ENCODE results near the gene NKAIN2.
"Not testable (repeated sequence)": the region's sequence is repeated elsewhere in the genome, so short reads cannot be mapped to it uniquely, and the experiment has no call there.

Gene NKAIN2

DNA sequence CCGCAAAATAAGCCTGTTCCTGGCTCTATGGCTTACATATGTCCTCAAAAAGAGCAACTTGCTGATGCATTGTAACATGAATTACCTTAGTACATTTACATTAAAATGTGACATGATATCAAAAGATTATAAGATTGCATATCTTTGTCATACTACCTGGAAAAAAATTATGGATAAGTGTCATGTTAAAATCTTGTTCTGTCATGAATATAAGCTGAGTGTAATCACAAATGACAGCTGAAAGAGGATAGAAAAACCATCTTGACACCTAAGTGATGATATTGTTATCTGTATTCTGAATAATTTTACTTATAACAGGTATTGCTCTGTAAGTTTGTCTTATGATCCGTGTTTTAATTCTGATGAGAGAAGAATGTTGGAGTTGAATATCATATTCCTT lies 655.6 kb downstream of the NKAIN2 start:
- DNase-seq: no peak

DNA sequence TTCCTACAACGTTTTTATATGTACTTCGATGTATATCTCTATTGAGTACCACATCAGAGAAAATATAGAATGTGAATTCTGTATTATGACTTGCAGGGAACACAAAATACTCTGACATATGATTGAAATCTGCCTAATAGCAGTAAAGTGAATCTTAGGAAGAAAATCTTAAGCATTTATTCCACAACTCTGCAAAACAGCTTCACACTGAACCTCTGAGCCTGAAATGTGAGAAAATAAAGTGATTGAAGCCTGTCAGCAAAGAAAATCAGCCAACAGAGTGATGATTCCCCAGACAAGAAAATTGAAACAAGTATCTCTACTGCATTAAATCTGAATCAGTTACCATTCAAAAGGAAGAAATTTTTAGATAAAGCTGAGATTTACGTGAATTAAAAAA lies 659.1 kb downstream of the NKAIN2 start:
- no peak for DNase-seq

DNA sequence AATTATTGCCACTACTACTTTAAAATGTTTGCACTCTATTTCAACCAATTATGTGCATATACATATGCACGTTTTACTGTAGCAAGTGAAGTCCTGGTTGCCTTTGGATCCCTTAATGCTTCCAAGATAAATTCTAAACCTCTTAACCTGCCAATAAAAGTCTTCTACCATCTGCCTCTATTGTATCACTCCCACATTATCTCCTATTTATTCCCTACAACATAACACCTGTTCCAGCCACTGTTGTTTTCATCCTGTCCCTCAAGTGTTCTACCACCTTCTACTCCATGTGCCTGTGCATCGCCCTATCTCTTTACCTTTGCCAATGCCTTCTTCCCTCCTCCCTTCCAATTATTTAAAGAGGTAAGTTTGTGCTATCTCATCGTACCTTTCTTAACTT lies 659.6 kb downstream of the NKAIN2 start:
- peak; percentile 44 for DNase-seq

DNA sequence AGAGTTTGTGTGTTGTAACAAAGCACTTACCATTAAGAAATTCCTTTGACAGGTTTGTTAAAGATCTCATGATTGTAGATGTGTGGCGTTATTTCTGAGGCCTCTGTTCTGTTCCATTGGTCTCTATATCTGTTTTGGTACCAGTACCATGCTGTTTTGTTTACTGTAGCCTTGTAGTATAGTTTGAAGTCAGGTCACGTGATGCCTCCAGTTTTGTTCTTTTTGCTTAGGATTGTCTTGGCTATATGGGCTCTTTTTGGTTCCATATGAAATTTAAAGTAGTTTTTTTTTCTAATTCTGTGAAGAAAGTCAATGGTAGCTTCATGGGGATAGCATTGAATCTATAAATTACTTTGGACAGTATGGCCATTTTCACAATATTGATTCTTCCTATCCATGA lies 660.9 kb downstream of the NKAIN2 start:
- not testable (repeated sequence) for DNase-seq

DNA sequence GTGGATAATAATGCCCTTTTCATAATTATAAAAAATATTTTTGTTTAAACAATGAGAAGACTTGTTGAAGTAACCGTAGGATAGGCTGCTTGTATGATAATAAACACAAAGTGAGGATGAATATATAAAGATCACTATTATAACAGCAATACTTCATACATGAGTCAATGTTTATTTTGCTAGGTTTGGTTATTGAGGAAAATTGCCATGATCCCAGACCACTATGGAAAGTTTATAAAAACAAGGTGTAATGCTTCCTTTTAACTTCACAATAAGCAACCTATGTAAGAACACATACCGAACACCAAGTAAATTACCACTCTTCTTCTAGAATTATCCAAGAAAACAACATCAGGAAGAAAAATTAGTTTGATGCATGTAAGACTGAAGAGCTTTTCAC lies 663.3 kb downstream of the NKAIN2 start:
- DNase-seq: no peak

DNA sequence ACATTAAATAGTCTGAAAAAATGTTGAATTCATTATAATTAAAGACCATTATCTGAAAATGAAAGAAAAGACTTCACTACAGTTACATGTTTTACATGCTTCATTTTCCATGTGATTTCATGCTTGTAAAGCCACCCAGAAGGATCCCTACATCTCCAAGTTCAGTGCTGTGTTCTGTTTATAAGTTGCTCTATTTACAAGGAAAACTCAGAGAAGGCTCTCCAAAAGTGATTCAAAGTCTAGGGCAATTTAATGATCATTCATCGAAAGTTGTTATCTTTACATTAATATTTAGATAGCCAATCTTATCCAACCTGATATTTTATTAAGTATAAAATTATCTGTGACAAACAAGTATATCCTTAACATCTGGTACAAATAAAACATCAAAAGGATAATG lies 663.7 kb downstream of the NKAIN2 start:
- no peak for DNase-seq

DNA sequence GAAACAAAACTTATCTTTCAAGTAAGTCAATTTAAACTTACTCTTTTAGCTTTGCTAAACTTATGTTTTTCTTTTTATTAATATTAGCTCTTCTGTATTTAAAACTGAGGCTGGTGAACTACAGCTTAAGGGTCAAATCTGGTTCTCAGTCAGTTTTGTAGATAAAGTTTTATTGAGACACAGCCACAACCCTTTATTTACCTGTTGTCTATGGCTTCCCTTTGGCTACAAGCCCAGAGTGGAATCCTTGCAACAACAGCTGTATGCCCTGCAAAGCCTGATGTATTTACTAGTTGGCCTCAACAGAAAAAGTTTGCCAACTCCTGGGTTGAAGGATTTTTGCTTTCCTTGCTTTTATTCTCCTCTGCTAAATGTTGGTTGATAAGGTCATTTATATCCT lies 667.1 kb downstream of the NKAIN2 start:
- peak; percentile 70 for DNase-seq

DNA sequence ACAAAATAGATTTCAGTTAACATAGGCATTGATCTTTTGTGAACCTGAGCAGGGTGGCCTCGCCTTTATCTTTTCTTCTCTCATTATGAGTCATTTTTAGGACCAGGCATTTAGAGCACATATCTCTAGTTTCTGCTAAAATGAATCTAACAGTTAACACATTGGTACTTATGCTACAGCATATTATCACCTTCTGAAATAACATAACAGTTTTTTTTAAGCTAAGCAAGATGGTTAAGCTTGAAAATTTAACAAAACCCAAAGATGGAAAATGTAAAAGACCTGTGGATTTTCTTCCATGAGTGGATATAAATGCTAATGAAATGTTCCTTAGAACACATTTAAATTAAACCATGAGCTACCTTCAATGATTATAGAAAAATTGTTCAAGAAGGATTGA lies 671.5 kb downstream of the NKAIN2 start:
- no peak for DNase-seq

DNA sequence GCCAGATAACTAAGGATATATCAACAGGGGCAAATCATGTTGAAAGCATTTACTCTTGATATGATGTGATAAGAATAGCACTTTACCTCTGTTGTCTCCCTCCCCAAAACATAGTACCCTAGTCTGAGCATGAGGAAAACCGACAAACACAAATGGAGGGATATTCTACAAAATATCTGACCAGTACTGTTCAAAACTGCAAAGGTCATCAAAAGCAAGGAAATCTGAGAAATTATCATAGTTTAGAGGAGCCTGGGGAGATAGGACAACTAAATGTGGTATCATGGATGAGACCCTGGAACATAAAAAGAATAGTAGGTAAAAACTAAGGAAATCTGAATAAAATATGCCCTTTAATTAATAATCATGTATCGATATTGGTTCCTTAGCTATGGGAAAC lies 675.2 kb downstream of the NKAIN2 start:
- DNase-seq: no peak

DNA sequence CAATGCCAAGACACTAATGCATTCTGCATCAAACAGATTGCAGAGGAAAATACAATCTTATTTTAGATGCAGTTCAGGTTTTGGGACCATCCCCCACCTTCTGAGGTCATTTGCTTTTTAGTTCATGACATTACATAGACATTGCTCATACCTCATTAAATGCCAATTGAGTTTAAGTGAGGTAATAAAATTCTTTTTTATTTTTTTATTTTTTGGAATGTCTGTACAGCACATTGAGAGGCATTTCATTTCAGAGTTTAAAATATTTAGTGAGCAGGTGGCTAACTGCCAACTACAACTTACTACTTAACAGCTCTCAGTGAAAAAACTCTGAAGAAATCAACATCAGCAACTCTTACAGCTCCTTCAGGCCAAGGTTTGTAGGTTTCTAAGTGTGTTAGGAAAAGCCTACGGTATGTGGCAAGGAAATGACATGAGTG lies 676.3 kb downstream of the NKAIN2 start:
- peak; percentile 31 for DNase-seq

DNA sequence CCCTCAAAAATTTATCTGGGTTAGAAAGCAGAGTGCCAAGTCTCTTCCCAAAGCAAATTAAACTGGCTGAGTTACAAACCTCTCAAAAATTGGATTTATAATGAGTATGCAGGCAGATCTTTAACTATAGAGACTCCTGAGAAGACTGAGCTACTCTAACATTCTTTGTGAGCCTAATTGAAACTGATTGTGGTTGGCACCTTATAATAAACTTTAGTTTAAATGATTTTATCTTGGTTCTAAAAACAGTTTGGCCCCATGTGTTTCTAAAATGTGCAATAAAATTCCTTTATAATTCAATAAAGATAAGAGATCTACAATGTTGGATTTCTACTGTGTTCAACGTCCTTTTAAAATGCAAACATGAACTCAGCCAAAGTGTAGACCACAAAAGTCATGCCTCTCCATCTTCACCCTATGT lies 678.4 kb downstream of the NKAIN2 start:
- no peak for DNase-seq

DNA sequence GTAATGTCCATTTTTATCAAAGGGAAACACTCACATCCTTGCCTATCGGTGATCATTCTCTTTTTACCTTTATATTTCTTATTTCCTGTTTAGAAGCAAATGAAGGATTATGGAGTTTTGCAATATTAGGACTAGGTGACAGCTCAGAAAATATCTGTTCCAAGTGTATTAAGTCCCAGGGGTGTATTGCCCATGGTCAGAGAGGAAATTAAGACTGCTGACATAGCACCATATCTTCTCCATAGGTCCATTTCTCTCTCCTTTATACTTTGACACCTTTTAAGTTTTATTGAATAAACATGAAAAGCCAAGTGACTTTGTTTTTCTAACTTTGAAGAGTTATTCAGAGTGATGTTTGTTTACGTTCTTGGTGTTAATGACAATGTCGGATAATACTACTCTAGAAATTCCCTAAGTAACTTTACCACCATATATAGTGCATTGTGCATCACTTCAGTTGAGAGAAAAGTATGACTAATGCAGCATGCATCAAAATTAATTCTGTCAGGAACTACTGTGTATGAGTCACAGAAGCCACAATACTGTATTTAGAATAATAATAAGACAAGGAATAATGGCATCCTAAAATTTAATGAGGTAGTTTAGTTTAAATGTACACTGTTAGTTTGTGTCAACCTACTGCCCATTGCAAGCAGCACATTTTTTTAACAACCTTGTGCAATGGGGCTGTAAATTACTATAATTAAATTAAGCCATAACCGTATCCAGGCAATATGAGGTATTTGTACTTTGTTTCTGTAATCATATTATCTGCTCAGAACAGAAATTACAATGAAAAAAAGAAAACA lies 684.2 kb downstream of the NKAIN2 start:
- DNase-seq: peak; percentile 92

DNA sequence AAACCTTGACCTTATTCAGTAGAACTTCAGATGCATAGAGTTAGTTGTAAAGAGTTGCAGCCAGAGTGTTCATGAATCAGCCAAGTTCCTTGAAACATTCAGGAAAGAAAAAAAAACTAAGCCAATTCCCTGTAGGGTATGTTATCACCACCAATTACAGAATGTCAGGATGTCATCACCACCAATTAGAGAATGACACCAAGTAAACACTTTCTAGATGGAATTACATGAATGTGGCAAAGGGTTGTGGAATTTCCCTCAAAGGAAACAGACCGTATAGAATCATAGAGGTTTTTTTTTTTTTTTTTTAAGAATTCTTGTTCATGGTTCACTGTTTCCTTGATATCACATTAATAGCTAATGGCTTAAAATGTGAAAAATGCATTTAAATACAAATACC lies 686.5 kb downstream of the NKAIN2 start:
- peak; percentile 66 for DNase-seq

DNA sequence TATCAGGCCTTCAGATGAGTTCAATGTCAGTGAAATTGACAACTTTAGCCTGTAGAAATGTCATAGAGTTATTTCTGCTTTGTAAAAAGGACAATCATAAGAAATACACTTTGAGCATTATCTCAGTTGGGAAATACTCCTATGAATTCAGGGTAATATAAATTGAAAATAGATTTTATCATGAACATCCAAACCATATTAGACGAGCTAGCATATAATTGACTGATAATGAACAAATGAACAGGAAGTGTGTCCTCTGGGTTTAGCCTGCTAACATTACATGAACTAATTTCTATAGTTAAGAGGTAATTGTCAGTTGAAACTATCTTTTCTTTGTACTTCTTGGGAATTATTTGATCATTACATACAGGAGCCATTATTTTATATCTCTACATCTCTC lies 689.6 kb downstream of the NKAIN2 start:
- DNase-seq: no peak

DNA sequence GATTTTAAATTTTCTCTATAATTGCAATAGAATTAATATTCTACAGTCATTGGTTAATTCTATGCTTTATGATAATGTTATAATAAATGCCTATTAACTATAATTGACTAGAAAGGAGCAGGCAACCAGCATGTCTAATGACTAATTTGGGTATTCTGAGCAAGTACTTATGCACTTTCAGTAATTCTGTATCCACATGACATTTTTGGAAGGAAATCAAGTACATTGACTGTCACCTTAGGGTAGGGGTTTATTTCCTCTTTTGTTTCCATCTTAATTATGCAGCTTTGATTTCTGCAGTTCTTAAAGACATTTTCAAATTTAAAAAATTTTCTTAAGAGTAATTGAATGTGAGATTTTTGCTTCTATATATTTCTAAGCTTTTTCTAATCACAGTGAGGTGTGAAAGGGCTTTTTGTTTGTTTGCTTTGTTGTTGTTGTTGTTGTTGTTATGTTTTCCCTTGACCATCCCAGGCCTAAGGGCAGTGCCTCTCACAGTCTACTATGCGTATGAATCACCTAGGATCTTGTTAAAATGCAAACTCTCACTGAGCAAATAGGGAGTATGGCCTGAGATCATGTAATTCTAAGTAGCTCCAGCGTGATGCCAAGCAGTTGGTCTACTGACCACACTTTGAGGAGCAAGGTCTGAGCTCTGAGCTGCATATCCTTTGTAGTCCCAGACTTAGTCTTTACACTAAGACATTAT lies 691.4 kb downstream of the NKAIN2 start:
- DNase-seq: peak; percentile 45

DNA sequence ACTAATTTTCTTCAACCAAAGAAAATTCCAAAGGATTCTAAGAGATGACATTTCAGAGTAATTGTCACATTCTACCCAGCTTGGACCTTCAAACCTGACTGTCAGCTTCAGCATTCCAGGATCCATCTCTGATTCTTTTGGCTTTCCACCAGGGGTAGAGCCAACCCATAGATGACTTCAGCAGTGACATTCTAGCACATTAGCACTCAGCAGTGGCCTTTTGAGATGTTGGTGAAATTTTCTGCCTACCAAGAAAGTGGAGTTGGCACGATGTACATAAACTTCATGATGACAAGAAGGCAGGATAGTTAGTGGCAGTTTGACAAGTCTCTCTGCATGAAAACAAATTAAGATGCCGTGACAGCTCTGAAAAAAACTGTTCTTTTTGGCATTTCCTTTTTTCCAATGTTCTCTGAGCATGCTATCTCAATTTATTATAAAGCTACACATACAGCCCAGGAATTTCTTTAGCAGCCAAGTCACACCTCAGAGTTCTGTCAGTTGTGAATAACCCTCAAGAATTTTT lies 692.1 kb downstream of the NKAIN2 start:
- no peak for DNase-seq

DNA sequence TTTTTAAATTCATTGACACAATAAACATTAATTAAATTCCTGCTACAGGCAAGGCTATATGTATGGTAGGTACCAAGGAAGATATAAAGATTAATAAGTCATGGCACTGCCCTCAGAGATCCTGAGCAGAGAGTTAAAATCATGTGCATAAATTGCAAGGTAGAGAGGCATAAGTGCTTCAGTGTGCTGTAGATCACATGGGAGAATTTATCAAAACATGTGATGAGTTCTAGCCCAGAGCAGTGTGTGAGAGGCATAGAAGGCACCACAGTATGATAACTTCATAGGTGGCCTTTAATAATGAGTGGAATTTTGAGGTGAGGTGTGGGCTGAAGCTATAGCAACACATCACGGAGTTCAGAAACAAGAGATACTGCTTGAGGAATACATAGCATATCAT lies 692.7 kb downstream of the NKAIN2 start:
- no peak for DNase-seq

DNA sequence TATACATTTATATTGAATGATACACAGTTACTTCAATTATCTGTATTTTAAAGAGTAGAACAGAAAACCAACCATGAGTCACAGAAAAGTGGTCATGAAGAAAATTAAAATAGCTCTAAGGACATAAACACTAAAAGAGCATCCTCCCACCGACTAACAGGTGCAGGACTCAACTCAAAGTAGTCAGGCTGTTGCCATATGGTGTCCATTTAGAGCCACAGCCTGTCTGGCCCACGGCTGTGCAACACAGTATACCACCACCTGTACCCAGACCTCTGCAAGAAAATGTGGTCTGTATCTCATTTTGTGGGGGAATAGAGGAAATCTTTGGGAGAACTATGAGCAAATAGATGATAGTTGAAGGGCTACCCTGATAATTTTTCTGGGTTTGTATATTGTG lies 708.8 kb downstream of the NKAIN2 start:
- peak; percentile 74 for DNase-seq

DNA sequence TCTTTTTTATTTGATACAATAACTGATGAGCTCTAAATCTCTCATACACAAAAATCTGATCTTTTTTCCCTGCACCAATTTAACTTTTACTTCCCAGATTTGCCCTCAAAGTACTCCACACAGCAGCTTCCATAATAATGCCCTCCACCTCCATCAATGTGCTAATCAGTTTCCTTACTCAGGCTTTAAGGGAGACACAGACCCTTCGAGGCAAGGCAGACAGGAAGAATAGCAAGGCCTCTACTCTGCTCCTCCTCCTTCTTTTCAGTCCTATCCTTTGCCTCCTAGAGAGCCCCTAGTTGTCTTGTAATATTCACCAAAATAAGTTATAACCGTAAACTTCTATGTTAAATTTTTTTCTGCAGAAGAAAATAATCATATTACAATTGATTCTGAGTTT lies 713.7 kb downstream of the NKAIN2 start:
- peak; percentile 19 for DNase-seq

DNA sequence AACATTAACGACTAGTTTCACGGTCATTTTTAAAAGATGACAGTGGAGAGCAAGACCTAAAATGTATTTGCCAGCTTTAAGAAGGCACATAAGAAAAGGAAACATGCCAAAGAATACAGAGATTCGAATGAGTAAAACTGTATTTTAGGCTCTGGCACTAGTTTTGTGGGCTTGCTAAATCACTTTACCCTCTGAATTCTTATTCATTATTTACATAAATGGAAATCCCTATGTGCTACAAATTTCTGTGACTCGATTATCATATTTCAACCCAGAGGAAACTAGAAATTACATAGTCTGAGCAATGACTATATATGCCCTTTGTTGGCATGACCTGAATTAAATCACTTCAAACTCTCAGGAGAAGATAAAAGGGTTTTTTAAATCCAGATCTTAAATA lies 716.8 kb downstream of the NKAIN2 start:
- DNase-seq: no peak

DNA sequence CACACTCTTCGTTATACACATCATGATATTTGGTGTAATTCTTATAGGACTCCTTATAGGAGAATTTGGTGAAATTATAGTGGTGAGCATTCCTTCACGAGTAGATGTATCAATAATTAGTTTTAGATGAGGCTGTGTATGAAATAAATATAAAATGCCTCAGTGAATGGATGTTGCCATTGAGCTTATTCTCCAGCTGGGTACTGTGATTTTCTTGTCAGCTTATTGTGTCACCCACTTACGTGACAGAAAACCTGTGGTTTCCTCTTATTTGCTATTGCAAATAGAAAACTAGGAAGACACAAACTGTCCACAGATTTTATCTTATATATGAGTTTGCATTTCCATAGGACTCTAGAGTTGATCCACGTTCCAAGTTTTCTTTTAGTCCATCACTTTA lies 718.7 kb downstream of the NKAIN2 start:
- no peak for DNase-seq

DNA sequence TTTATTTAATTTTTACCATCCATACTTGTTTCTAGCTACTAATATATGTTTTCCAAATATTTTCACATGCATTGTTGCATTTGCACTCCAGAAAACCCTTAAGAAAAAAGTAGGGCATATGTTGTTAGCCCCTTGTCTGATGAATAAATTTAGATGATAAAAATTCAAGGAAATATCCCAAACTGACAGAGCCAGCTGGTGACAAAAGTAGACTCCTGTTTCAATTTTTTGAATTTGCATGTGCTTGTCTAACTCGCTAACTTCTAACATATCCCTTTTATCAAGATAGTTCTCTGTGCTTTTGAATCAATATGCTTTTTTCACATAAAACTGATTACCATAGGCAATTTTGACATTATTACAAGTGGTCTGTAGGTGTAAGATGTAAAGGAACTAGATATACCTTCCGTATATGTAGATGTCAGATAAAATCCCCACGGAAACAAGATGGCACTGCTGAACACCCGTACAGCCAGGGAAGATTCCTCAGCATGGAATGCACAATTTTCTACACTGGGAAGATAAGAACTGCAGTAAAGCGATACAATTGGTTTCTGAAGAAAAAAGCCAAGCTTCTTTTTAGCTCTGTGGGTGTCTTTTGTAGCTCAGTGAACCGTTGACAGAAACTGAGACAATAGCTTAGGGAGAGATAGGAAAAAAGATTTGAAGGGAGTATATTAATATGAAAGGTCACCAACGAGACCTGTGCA lies 721.0 kb downstream of the NKAIN2 start:
- peak; percentile 28 for DNase-seq

DNA sequence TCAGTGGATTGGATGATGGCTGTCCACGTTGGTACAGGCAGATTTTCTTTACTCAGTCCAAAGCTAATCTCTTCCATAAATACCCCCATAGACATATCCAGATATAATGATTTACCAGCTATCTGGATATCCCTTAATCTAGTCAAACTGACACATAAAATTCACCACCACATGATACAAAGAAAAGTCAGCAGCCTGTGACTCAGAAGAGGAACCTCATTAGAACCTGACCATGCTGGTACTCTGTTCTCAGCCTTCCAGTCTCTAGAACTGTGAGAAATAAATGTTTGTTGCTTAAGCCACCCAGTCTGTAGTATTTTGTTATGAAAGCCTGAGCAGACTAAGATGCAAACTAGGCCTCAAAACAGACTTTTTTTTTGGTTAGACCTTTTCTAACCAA lies 727.3 kb downstream of the NKAIN2 start:
- no peak for DNase-seq

DNA sequence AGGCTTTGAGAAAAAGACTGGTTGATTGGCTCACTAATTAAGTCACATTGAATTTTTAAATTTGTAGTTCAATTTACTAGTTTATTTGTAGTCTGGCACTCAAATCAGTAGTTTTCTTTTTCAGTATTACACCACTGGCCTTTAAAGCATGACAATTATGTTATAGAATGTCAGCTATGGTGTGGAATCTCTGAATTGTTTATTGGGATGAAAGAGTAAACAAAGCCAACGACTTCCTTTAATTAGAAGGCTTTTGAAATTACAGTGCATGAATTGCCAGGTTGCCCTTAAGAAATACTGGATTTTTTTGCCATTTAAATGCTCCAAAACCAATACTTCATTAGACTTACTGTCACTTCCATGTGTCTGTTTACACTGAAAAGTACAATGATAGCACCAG lies 731.6 kb downstream of the NKAIN2 start:
- peak; percentile 78 for DNase-seq

All from NCI-H69 (cell line).